GM21526 (cell line): ENCODE measurements around the gene TENM4.
"Not testable (repeated sequence)": the region's sequence is repeated elsewhere in the genome, so short reads cannot be mapped to it uniquely, and the experiment has no call there.

ENCODE experiments used
- ATAC-seq: cut with Tn5 transposase; IDR thresholded peaks from one replicate; pipeline ENCODE4 v1.9.1; 2021; ENCODE audit warnings: moderate library complexity; ENCODE audit not compliant: unreplicated experiment, low FRiP score

Gene TENM4

GRCh38 chr11:79011357-79011756 is 429.5 kb downstream of the TENM4 start:
- no peak for ATAC-seq

- no peak for ATAC-seq
Observed at GRCh38 chr11:79007771-79008402, 432.9 kb downstream of the TENM4 start.

GRCh38 chr11:79006854-79007253 is 434.0 kb downstream of the TENM4 start:
- no peak for ATAC-seq

GRCh38 chr11:78996007-78996406 is 444.8 kb downstream of the TENM4 start:
- ATAC-seq = no peak

GRCh38 chr11:78995171-78995570 is 445.7 kb downstream of the TENM4 start:
- ATAC-seq = no peak

GRCh38 chr11:78993802-78994430 is 446.9 kb downstream of the TENM4 start:
- ATAC-seq = no peak

GRCh38 chr11:78991681-78992080 is 449.1 kb downstream of the TENM4 start:
- ATAC-seq = no peak

- ATAC-seq = no peak
Observed at GRCh38 chr11:78990261-78990660, 450.6 kb downstream of the TENM4 start.

GRCh38 chr11:78987748-78988147 is 453.1 kb downstream of the TENM4 start:
- ATAC-seq = no peak

- ATAC-seq = no peak
Observed at GRCh38 chr11:78986305-78986704, 454.5 kb downstream of the TENM4 start.

- ATAC-seq = no peak
Observed at GRCh38 chr11:78985663-78986062, 455.2 kb downstream of the TENM4 start.

GRCh38 chr11:78982473-78982872 is 458.4 kb downstream of the TENM4 start:
- no peak for ATAC-seq

GRCh38 chr11:78981153-78981552 is 459.7 kb downstream of the TENM4 start:
- ATAC-seq = no peak

- no peak for ATAC-seq
Observed at GRCh38 chr11:78978831-78979230, 462.0 kb downstream of the TENM4 start.

GRCh38 chr11:78977848-78978247 is 463.0 kb downstream of the TENM4 start:
- ATAC-seq = not testable (repeated sequence)

- ATAC-seq = no peak
Observed at GRCh38 chr11:78977009-78977408, 463.8 kb downstream of the TENM4 start.

- ATAC-seq = no peak
Observed at GRCh38 chr11:78975081-78975480, 465.7 kb downstream of the TENM4 start.

GRCh38 chr11:78973876-78974275 is 467.0 kb downstream of the TENM4 start:
- no peak for ATAC-seq

GRCh38 chr11:78972590-78972989 is 468.2 kb downstream of the TENM4 start:
- ATAC-seq = no peak

GRCh38 chr11:78972177-78972576 is 468.7 kb downstream of the TENM4 start:
- no peak for ATAC-seq

- no peak for ATAC-seq
Observed at GRCh38 chr11:78967811-78968210, 473.0 kb downstream of the TENM4 start.

GRCh38 chr11:78965432-78965831 is 475.4 kb downstream of the TENM4 start:
- ATAC-seq = no peak
